HEK293T (cell line): Measurements from ENCODE around the gene CXCL1.

Source experiments
- CTBP1 ChIP-seq: fragments of 450-650 bp; IDR thresholded peaks from 2 replicates; pipeline ENCODE4 v1.6.1; 2016; ENCODE audit warnings: borderline replicate concordance
- ELF4 ChIP-seq: fragments of 450-650 bp; IDR thresholded peaks from 2 replicates; pipeline ENCODE4 v1.6.1; 2017; ENCODE audit warnings: antibody characterized with exemption
- FOXA1 ChIP-seq: fragments of 450-650 bp; IDR thresholded peaks from 2 replicates; pipeline ENCODE4 v1.6.1; 2016; ENCODE audit warnings: mild to moderate bottlenecking
- FOXK2 ChIP-seq: fragments of 450-650 bp; IDR thresholded peaks from 2 replicates; pipeline ENCODE4 v1.6.1; 2016; ENCODE audit warnings: mild to moderate bottlenecking
- FOXM1 ChIP-seq: fragments of 450-650 bp; IDR thresholded peaks from 2 replicates; pipeline ENCODE4 v1.6.1; 2017; ENCODE audit warnings: mild to moderate bottlenecking, borderline replicate concordance
- NFRKB ChIP-seq: fragments of 450-650 bp; IDR thresholded peaks from 2 replicates; pipeline ENCODE4 v1.6.1; 2016; ENCODE audit warnings: mild to moderate bottlenecking, moderate library complexity
- SP1 ChIP-seq: fragments of 450-650 bp; IDR thresholded peaks from 2 replicates; pipeline ENCODE4 v1.6.1; 2017
- SUZ12 ChIP-seq: fragments of 450-650 bp; IDR thresholded peaks from 2 replicates; pipeline ENCODE4 v1.6.1; 2016; ENCODE audit warnings: mild to moderate bottlenecking
- TARDBP ChIP-seq: fragments of 450-650 bp; IDR thresholded peaks from 2 replicates; pipeline ENCODE4 v1.6.1; 2016
- ZNF384 ChIP-seq: fragments of 450-650 bp; IDR thresholded peaks from 2 replicates; pipeline ENCODE4 v1.6.1; 2016
- TF ChIP-seq, protein P1 (sequence below): fragments of 450-650 bp; IDR thresholded peaks from 2 replicates; pipeline ENCODE4 v1.6.1; 2016

DNA sequence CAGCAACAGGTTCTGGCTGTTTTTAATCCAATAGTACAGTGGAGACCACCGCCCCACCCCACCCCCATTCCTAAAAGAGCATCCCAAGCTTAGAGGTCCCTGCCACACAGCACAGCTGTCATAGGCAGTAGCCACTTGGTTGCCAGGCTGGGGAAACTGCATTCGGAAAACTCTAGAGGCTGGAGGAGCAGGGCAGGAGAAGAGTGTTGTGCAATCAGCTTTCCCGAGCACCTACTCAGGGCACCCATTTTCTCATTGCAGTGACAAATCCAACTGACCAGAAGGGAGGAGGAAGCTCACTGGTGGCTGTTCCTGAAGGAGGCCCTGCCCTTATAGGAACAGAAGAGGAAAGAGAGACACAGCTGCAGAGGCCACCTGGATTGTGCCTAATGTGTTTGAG, 1.1 kb downstream of the CXCL1 start:
- TF ChIP-seq NFRKB (no peak), FOXK2 (no peak), CTBP1 (no peak), SUZ12 (no peak), ELF4 (no peak), SP1 (no peak), TARDBP (no peak), ZNF384 (no peak), FOXA1 (no peak), FOXM1 (no peak)
- TF ChIP-seq, protein P1, sequence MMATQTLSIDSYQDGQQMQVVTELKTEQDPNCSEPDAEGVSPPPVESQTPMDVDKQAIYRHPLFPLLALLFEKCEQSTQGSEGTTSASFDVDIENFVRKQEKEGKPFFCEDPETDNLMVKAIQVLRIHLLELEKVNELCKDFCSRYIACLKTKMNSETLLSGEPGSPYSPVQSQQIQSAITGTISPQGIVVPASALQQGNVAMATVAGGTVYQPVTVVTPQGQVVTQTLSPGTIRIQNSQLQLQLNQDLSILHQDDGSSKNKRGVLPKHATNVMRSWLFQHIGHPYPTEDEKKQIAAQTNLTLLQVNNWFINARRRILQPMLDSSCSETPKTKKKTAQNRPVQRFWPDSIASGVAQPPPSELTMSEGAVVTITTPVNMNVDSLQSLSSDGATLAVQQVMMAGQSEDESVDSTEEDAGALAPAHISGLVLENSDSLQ = no peak
